HG02588 (cell line): Measurements from ENCODE around the gene HM13.
"Not testable (repeated sequence)": the region's sequence is repeated elsewhere in the genome, so short reads cannot be mapped to it uniquely, and the experiment has no call there.

ENCODE experiments used
- ATAC-seq: cut with Tn5 transposase; IDR thresholded peaks from one replicate; pipeline ENCODE4 v1.9.1; 2021; ENCODE audit warnings: mild to moderate bottlenecking, moderate library complexity; ENCODE audit not compliant: unreplicated experiment

Gene HM13

GRCh38 chr20:31580706-31581105 is 66.5 kb downstream of the HM13 start:
- no peak for ATAC-seq

DNA sequence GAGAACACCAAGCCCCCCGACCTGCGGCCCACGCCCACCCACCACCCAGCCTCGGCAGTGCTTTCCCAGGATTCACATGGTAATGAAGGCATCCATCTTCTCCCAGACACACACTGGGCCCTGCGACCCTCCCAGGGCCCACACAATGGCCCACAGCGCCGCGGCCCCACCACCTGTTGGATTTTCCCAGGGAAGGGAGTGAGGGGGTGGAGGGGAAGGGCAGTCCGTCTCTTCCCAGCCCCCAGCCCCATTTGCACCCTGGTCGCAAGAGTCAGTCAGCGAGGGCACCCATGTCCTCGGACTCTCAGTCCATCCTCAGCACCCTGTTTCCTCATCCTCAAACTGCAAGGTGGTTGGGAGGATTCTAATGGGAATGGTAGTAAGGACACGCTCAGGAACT is 67.1 kb downstream of the HM13 start:
- no peak for ATAC-seq

DNA sequence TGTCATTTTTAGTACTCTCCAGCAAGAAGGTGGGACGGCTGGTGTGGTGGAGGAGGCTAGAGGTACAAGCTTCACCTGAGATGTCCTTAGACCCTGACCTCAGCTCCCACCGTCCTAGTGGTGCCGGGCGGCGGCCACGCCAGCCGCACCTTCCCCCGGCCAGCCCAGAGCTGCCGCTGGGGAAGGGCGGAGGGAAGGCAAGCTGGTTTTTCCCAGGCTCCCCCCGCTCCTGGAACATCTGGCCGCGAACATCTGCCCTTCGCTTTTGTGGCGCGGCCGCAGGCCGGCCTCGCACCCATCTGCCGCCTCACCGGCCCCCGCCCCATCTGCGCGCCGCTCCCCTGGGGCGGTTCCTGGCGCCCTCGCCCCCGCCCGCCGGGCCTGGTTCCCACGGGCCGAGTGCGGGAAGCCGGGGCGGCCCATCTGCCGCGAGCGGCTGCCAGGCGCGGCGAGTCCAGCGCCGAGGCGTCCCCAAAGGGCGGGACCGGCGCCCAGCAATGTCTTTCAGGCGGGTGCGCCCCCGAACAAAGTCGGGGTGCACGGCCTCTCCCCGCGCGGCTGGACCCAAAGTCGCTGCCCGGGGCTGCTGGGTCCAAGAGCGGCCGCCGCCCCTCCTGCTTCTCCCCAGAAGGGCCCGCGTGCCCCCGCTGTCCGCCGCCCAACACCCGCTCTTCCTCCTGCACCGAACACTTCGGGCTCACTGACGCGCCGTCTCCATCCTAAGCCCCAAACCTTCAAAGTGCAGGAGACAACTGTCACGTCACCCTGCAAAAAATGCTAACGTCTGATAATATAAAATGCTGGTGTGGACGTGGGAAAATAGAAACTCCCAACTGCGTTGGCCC is 73.5 kb downstream of the HM13 start:
- ATAC-seq, result no peak

GRCh38 chr20:31590717-31591225 is 76.5 kb downstream of the HM13 start:
- no peak for ATAC-seq

DNA sequence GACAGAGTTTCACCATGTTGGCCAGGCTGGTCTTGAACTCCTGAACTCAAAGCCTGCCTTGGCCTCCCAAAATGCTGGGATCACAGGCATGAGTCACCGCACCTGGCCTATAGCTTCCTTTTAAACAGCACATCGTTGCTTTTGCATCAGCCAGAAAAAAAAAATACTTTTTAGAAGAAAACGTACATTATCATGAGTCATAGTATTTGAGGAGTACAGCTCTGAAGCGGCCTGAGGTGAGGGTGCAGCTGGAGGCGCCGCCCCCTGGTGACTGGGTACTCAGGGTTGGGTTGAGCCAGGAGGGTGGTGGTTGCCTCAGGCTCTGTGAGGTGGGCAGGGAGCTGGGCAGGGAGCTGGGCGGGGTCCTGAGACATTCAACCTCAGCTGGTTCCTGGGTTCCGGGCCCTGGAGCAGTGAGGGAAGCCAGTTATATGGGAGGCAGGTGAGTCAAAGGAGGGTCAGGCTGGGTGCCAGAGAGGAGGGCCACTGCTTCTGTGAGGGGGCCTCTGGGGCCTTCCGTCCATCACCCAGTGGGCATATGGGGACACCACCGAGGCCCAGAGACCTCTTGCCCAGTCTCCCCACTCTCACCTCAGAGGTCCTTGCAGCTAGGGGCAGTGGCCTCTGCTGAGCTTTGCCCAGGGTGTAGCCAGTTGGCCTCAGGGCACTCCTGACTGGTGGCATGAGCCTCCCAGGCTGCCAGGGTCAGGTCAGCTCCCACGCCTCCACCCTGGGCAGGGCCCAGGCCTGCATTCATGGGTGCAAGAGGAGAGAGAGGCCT is 79.2 kb downstream of the HM13 start:
- ATAC-seq, result no peak

- no peak for ATAC-seq
These were observed 79.8 kb downstream of the HM13 start for GRCh38 chr20:31594002-31594557.

DNA sequence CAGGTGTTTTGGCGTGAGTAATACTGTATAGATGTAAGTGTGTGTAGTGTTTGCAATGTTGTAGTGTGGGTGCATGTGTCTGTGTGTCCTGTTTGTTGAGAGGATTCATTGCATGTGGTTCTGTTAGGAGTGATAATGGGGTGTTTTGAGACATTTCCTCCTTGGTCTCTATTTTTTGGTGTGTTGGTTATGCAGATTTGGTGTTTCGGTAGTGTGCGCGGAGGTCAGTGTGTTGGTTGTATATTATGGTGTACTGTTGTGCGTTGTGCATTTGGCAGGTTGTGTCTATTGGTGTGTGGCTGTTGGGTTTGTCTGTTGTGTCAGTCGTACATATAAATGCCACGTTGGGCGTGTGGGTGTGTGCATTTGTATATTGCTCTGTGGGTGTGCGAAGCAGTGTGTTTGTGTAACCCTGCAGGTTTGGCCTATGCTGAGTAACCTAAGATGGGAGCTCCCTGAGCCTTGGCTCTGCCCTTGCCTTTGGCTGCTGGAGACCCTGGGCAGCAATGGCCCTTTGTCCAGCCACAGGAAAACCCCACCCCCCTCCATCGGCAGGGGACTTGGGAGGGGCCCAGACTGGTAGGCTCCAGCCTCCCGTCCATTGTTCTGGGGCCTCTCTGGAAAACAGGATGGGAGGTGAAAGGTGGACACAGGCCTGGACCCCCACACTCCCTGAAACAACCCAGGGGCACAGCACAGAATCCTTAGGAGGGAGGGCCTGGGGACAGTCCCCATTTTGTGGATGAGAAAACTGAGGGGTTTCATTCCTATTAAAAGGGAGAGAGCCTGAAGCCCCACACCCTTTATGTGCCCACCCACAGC is 80.5 kb downstream of the HM13 start:
- ATAC-seq, result no peak

- ATAC-seq, result no peak
These were observed 81.1 kb downstream of the HM13 start for GRCh38 chr20:31595380-31595653.

- no peak for ATAC-seq
These were observed 81.6 kb downstream of the HM13 start for GRCh38 chr20:31595654-31596411.

GRCh38 chr20:31596412-31596715 is 82.1 kb downstream of the HM13 start:
- ATAC-seq, result not testable (repeated sequence)

GRCh38 chr20:31596831-31597480 is 82.7 kb downstream of the HM13 start:
- no peak for ATAC-seq

- no peak for ATAC-seq
These were observed 83.2 kb downstream of the HM13 start for GRCh38 chr20:31597481-31597855.

DNA sequence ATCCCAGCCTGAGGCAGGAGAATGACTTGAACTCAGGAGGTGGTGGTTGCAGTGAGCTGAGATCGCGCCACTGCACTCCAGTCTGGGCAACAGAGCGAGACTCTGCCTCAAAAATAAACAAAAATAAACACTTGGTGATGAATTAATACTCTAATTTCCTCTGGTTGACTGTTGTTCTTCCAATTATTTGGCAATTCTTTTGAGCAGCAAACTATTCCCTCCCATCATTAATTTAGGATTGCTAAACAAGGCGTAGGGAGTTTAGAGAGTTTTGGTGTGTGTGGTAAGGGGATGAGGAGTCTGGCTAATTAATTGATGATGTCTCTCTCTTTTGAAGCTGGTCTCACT is 88.2 kb downstream of the HM13 start:
- no peak for ATAC-seq

GRCh38 chr20:31602779-31603441 is 88.7 kb downstream of the HM13 start:
- ATAC-seq, result peak; percentile 58

- peak; percentile 43 for ATAC-seq
These were observed 89.8 kb downstream of the HM13 start for GRCh38 chr20:31603822-31604566.

GRCh38 chr20:31604567-31605030 is 90.4 kb downstream of the HM13 start:
- no peak for ATAC-seq

DNA sequence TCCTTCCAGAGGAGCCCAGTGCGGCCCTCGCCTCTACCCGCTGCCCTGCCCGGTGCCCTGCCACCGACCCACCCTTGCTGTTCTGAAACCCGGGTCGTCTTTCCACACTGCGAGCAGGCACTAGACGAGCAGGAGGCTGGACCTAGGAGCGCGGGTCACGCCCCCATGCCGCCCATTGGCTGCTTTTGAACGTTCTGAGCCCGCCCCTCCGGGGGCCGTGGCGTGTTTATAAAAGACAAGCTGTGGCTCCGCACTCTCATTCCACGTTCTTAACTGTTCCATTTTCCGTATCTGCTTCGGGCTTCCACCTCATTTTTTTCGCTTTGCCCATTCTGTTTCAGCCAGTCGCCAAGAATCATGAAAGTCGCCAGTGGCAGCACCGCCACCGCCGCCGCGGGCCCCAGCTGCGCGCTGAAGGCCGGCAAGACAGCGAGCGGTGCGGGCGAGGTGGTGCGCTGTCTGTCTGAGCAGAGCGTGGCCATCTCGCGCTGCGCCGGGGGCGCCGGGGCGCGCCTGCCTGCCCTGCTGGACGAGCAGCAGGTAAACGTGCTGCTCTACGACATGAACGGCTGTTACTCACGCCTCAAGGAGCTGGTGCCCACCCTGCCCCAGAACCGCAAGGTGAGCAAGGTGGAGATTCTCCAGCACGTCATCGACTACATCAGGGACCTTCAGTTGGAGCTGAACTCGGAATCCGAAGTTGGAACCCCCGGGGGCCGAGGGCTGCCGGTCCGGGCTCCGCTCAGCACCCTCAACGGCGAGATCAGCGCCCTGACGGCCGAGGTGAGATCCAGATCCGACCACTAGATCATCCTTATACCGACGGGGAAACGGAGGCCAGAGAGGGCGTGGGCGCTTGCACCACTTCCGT is 91.0 kb downstream of the HM13 start, which contains the start of gene ID1:
Gene ID1, plus strand, starts transcription at position 259 of the 871 bp plus-strand sequence. Its CDS starts 99 bp downstream, at position 358.
- ATAC-seq, result peak; percentile 89
